Astrocyte of the cerebellum (primary cell): Measurements from ENCODE around the gene RNF213.

Experiments used
- DNase-seq: peaks from one replicate; pipeline ENCODE4 v3.0.0-alpha.2; 2011; ENCODE audit warnings: low read depth
- H3K4me3 ChIP-seq: 2 replicates; pipeline ENCODE4 v1.5.1; 2011; ENCODE audit warnings: mild to moderate bottlenecking, low read depth, low read length, moderate library complexity
- in situ Hi-C: cut with HindIII; loops from 2 replicates; pipeline ENCODE4 v1.10.0; 2017; ENCODE audit warnings: low sequenced_read_pairs
- TF ChIP-seq, protein P1 (sequence below): IDR thresholded peaks from 2 replicates; pipeline ENCODE4 v1.5.1; 2012; ENCODE audit warnings: low read length, low read depth, moderate library complexity, mild to moderate bottlenecking; ENCODE audit errors: missing control alignments

The RNF213 gene

GRCh38 chr17:80446645-80447405 is 186.2 kb downstream of the RNF213 start:
- in situ Hi-C loops: loop anchor here (25.0 kb wide), 2 partner anchors 515 to 640 kb away; no protein-coding TSS in a partner anchor
- DNase-seq: no peak
- H3K4me3 ChIP-seq: no peak overlapping the region
- TF ChIP-seq, protein P1, sequence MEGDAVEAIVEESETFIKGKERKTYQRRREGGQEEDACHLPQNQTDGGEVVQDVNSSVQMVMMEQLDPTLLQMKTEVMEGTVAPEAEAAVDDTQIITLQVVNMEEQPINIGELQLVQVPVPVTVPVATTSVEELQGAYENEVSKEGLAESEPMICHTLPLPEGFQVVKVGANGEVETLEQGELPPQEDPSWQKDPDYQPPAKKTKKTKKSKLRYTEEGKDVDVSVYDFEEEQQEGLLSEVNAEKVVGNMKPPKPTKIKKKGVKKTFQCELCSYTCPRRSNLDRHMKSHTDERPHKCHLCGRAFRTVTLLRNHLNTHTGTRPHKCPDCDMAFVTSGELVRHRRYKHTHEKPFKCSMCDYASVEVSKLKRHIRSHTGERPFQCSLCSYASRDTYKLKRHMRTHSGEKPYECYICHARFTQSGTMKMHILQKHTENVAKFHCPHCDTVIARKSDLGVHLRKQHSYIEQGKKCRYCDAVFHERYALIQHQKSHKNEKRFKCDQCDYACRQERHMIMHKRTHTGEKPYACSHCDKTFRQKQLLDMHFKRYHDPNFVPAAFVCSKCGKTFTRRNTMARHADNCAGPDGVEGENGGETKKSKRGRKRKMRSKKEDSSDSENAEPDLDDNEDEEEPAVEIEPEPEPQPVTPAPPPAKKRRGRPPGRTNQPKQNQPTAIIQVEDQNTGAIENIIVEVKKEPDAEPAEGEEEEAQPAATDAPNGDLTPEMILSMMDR: no peak

DNA sequence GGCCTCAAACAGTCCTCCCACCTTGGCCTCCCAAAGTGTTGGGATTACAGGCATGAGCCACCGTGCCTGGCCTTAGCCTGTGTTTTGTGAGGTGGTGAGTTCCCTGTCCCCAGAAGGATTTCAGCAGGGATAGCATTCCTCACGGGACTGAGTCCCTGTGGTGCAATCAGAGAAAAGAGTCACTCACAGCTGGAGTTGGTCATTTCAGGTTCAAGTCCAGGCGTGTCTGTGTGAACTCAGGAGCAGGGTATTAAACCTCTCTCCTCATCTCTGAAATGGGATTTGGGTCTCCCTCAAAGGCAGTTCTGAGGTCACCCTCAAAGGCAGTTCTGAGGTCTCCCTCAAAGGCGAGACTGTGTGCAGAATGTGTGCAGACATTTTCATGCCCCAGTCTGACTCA is 187.1 kb downstream of the RNF213 start:
- TF ChIP-seq, protein P1: no peak
- no peak for DNase-seq
- in situ Hi-C loops: loop anchor here (25.0 kb wide), 2 partner anchors 515 to 640 kb away; no protein-coding TSS in a partner anchor
- H3K4me3 ChIP-seq: no peak overlapping the region
